ENCODE measurements around the gene ADORA1.

ADORA1 gene

DNA sequence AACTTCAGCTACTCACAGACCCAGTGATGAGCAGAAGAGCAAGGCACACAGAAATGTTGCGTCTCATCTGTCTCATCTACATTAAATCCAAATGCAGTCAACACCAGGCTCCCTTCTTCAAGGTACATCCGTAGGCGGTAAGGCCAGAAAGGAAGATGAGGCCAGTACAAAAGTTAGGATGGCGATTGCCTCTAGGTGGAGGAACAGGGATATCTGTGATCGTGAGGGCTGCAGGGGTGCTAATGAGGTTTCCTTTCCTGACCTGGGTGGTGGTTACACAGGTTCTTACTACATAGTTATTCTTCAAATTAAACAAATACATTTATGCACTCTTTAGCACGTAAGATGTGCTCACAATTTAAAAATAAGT lies 49.5 kb downstream of the ADORA1 start:
- peaks cover 50% of the 10 kb centered on the region for H3K4me1 ChIP-seq (ENCODE audit: control insufficient read depth, insufficient read depth, low read length, poor library complexity, severe bottlenecking)
- no peaks in the 10 kb centered on the region for H3K9me3 ChIP-seq (ENCODE audit: control insufficient read depth, low read length)
- 90% methylated on average over 2 of the region's 6 CpGs; no CpG with 5 or more reads in 1 of the 2 experiments for WGBS, 2 experiments (ENCODE audit: insufficient coverage in 2 of 2)
- no peaks in the 10 kb centered on the region for H3K36me3 ChIP-seq (ENCODE audit: control insufficient read depth, insufficient read depth, low read length)
- no peak overlapping the region for H3K4me3 ChIP-seq (ENCODE audit: extremely low read depth, insufficient read depth, low read length, poor library complexity, severe bottlenecking)
- no peak overlapping the region for H3K27ac ChIP-seq (ENCODE audit: low read depth, low read length, severe bottlenecking)

GRCh38 chr1:203177470-203178039 lies 50.0 kb downstream of the ADORA1 start:
- Histone ChIP-seq H3K4me1 (ENCODE audit: control insufficient read depth, insufficient read depth, low read length, poor library complexity, severe bottlenecking) (peaks cover 50% of the 10 kb centered on the region), H3K9me3 (ENCODE audit: control insufficient read depth, low read length) (no peaks in the 10 kb centered on the region), H3K36me3 (ENCODE audit: control insufficient read depth, insufficient read depth, low read length) (no peaks in the 10 kb centered on the region), H3K27ac (ENCODE audit: low read depth, low read length, severe bottlenecking) (peak overlapping the region; percentile 93), H3K4me3 (ENCODE audit: extremely low read depth, insufficient read depth, low read length, poor library complexity, severe bottlenecking) (no peak overlapping the region)
- 53 to 75% methylated on average over 4 to 6 of the region's 9 CpGs for WGBS, 2 experiments (ENCODE audit: insufficient coverage in 2 of 2)

DNA sequence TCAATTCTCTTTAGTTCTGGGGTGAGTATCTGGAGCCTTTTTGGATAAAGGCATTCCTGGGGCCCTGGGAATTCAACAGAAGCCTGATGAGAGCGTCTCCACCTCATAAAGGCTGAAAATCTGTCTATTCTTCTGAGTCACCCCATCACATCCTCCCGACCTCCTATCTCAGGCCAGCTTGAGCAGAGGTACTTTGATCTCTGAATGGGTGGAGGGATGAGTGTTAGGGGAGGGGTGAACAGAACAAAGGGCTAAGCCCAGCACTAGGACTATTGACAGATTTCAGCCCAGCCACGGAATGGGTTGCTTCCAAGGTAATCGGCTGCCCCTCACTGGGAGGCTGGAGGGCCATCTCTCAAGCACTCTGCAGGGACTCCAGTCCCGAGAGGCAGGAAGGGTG lies 50.6 kb downstream of the ADORA1 start:
- Histone ChIP-seq H3K9me3 (ENCODE audit: control insufficient read depth, low read length) (no peaks in the 10 kb centered on the region), H3K27ac (ENCODE audit: low read depth, low read length, severe bottlenecking) (peak overlapping the region; percentile 93), H3K4me3 (ENCODE audit: extremely low read depth, insufficient read depth, low read length, poor library complexity, severe bottlenecking) (no peak overlapping the region), H3K4me1 (ENCODE audit: control insufficient read depth, insufficient read depth, low read length, poor library complexity, severe bottlenecking) (peaks cover 50% of the 10 kb centered on the region), H3K36me3 (ENCODE audit: control insufficient read depth, insufficient read depth, low read length) (no peaks in the 10 kb centered on the region)
- 0 to 6% methylated on average over 3 of the region's 5 CpGs for WGBS, 2 experiments (ENCODE audit: insufficient coverage in 2 of 2)

DNA sequence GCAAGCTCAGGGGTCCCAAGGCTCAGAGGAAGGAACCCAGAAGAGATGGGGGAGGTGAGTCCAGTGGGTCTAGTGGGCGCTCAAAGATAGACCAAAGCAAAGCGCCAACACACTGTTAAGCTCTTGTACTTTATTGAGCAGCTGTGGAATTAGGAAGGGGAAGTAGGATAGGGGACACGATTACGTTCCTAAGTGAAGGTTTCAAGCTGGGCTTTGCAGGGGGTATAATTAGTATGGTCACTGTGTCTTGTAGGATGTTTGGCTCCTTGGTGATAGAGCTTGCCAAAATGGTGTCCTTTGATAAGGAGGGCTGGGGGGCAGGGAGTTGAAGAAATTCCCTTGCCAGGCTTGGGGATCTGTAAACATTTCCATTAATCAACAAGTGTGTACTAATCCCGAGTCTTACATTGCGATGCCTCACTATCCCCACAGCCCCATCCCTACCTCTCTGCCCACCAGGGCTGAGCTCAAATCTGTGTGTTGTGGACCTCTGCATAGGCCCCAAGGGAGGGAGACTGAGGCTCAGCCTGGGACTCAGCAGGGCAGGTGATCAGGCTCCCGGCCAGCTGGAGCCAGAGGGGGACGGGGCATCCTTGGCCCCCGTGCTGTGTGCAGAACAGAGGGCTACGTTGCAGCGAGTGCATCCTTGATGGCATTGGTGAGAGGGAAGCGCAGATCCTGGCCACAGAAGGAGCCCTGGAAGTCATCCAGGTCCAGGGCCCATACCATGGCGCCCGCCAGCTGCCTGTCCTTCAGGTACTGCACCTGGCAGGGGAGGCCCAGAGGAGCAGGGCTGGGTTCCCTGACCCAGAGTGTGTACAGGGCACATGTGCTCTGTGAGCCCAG lies 51.5 kb downstream of the ADORA1 start:
- WGBS, 2 experiments (ENCODE audit: insufficient coverage in 2 of 2), result 92 to 94% methylated on average over 12 to 14 of the region's 14 CpGs
- peak overlapping the region; percentile 93 for H3K27ac ChIP-seq (ENCODE audit: low read depth, low read length, severe bottlenecking)

DNA sequence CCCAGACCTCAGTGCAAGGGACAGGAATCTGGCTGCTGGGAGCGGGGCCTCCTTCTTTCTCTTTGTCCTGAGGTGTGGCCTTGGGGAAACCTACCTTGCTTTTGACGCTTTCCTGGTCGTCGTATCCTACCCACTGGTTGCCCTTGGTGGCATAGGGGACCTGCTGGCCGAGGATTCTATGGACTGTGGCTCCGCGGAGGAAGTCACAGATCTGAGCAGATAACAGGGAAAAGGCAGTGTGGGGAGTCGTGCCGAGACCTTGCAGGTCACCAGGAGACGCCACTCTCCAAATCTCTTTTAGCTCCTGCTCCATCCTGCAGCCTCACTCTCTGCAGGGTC lies 52.1 kb downstream of the ADORA1 start:
- H3K27ac ChIP-seq (ENCODE audit: low read depth, low read length, severe bottlenecking), result no peak overlapping the region
- no peaks in the 10 kb centered on the region for H3K36me3 ChIP-seq (ENCODE audit: control insufficient read depth, insufficient read depth, low read length)
- 87 to 91% methylated on average over 9 to 10 of the region's 10 CpGs for WGBS, 2 experiments (ENCODE audit: insufficient coverage in 2 of 2)
- no peaks in the 10 kb centered on the region for H3K9me3 ChIP-seq (ENCODE audit: control insufficient read depth, low read length)
- H3K4me1 ChIP-seq (ENCODE audit: control insufficient read depth, insufficient read depth, low read length, poor library complexity, severe bottlenecking), result peaks cover 39% of the 10 kb centered on the region
- no peak overlapping the region for H3K4me3 ChIP-seq (ENCODE audit: extremely low read depth, insufficient read depth, low read length, poor library complexity, severe bottlenecking)

More for the DNA sequence above, 51.5 kb downstream of the ADORA1 start:
- Histone ChIP-seq H3K4me1 (ENCODE audit: control insufficient read depth, insufficient read depth, low read length, poor library complexity, severe bottlenecking) (peaks cover 43% of the 10 kb centered on the region), H3K36me3 (ENCODE audit: control insufficient read depth, insufficient read depth, low read length) (no peaks in the 10 kb centered on the region), H3K9me3 (ENCODE audit: control insufficient read depth, low read length) (no peaks in the 10 kb centered on the region), H3K4me3 (ENCODE audit: extremely low read depth, insufficient read depth, low read length, poor library complexity, severe bottlenecking) (no peak overlapping the region)

- no peaks in the 10 kb centered on the region for H3K9me3 ChIP-seq (ENCODE audit: control insufficient read depth, low read length)
- H3K4me1 ChIP-seq (ENCODE audit: control insufficient read depth, insufficient read depth, low read length, poor library complexity, severe bottlenecking), result peaks cover 38% of the 10 kb centered on the region
- H3K4me3 ChIP-seq (ENCODE audit: extremely low read depth, insufficient read depth, low read length, poor library complexity, severe bottlenecking), result no peak overlapping the region
- 91 to 97% methylated on average over 6 to 7 of the region's 11 CpGs for WGBS, 2 experiments (ENCODE audit: insufficient coverage in 2 of 2)
- no peaks in the 10 kb centered on the region for H3K36me3 ChIP-seq (ENCODE audit: control insufficient read depth, insufficient read depth, low read length)
- H3K27ac ChIP-seq (ENCODE audit: low read depth, low read length, severe bottlenecking), result no peak overlapping the region
Measured at GRCh38 chr1:203180611-203181330, 53.2 kb downstream of the ADORA1 start.

- H3K4me3 ChIP-seq (ENCODE audit: extremely low read depth, insufficient read depth, low read length, poor library complexity, severe bottlenecking), result no peak overlapping the region
- no peaks in the 10 kb centered on the region for H3K9me3 ChIP-seq (ENCODE audit: control insufficient read depth, low read length)
- 70 to 80% methylated on average over 7 of the region's 10 CpGs for WGBS, 2 experiments (ENCODE audit: insufficient coverage in 2 of 2)
- no peak overlapping the region for H3K27ac ChIP-seq (ENCODE audit: low read depth, low read length, severe bottlenecking)
- H3K36me3 ChIP-seq (ENCODE audit: control insufficient read depth, insufficient read depth, low read length), result no peaks in the 10 kb centered on the region
- peaks cover 36% of the 10 kb centered on the region for H3K4me1 ChIP-seq (ENCODE audit: control insufficient read depth, insufficient read depth, low read length, poor library complexity, severe bottlenecking)
Measured at GRCh38 chr1:203181586-203182386, 54.3 kb downstream of the ADORA1 start.

- WGBS, 2 experiments (ENCODE audit: insufficient coverage in 2 of 2), result 98% methylated on average over 6 to 7 of the region's 7 CpGs
- H3K9me3 ChIP-seq (ENCODE audit: control insufficient read depth, low read length), result no peaks in the 10 kb centered on the region
- H3K4me3 ChIP-seq (ENCODE audit: extremely low read depth, insufficient read depth, low read length, poor library complexity, severe bottlenecking), result no peak overlapping the region
- no peak overlapping the region for H3K27ac ChIP-seq (ENCODE audit: low read depth, low read length, severe bottlenecking)
- H3K4me1 ChIP-seq (ENCODE audit: control insufficient read depth, insufficient read depth, low read length, poor library complexity, severe bottlenecking), result peaks cover 36% of the 10 kb centered on the region
- H3K36me3 ChIP-seq (ENCODE audit: control insufficient read depth, insufficient read depth, low read length), result no peaks in the 10 kb centered on the region
Measured at GRCh38 chr1:203182387-203182953, 54.9 kb downstream of the ADORA1 start.

GRCh38 chr1:203183828-203184227 lies 56.3 kb downstream of the ADORA1 start:
- Histone ChIP-seq H3K9me3 (ENCODE audit: control insufficient read depth, low read length) (no peaks in the 10 kb centered on the region), H3K4me3 (ENCODE audit: extremely low read depth, insufficient read depth, low read length, poor library complexity, severe bottlenecking) (no peak overlapping the region), H3K27ac (ENCODE audit: low read depth, low read length, severe bottlenecking) (no peak overlapping the region), H3K4me1 (ENCODE audit: control insufficient read depth, insufficient read depth, low read length, poor library complexity, severe bottlenecking) (peaks cover 30% of the 10 kb centered on the region), H3K36me3 (ENCODE audit: control insufficient read depth, insufficient read depth, low read length) (no peaks in the 10 kb centered on the region)
- 92% methylated on average over 2 of the region's 2 CpGs; no CpG with 5 or more reads in 1 of the 2 experiments for WGBS, 2 experiments (ENCODE audit: insufficient coverage in 2 of 2)

DNA sequence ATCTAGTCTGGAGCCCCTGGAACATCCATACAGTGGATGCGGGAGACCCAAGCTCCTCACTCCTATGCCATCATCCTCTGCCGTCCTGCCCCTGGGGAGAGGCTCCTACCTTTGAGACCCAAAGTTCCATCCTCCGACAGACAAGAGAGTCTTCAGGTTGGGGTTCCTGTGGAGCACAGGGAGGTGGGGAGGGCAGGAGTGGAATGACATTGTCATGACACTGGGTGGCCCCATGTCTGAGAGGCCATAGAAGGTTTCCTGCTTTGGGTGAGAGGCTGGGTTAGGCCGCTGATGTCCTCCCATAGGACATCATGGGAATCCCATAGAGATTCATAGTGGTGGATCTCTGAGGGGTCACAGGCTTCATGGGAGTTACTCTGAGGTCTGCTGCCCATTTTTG lies 56.9 kb downstream of the ADORA1 start:
- 86 to 100% methylated on average over 1 to 2 of the region's 4 CpGs for WGBS, 2 experiments (ENCODE audit: insufficient coverage in 2 of 2)
- H3K4me1 ChIP-seq (ENCODE audit: control insufficient read depth, insufficient read depth, low read length, poor library complexity, severe bottlenecking), result peaks cover 23% of the 10 kb centered on the region
- no peak overlapping the region for H3K27ac ChIP-seq (ENCODE audit: low read depth, low read length, severe bottlenecking)

More for the DNA sequence above, 56.9 kb downstream of the ADORA1 start:
- H3K4me3 ChIP-seq (ENCODE audit: extremely low read depth, insufficient read depth, low read length, poor library complexity, severe bottlenecking), result no peak overlapping the region
- H3K9me3 ChIP-seq (ENCODE audit: control insufficient read depth, low read length), result no peaks in the 10 kb centered on the region
- no peaks in the 10 kb centered on the region for H3K36me3 ChIP-seq (ENCODE audit: control insufficient read depth, insufficient read depth, low read length)

Measured in mesodermal cell (in vitro differentiated cells).